Urothelium cell line (cell line): ENCODE results near the gene PRM1.

Experiments
- DNase-seq: peaks from one replicate; pipeline ENCODE4 v3.0.0; 2011; ENCODE audit warnings: low spot score, mixed read lengths
- FAIRE-seq: peaks from 2 replicates; lab custom pipeline; 2011; peaks lifted over from hg19 to GRCh38; lab: Jason Lieb, UNC

The PRM1 gene

DNA sequence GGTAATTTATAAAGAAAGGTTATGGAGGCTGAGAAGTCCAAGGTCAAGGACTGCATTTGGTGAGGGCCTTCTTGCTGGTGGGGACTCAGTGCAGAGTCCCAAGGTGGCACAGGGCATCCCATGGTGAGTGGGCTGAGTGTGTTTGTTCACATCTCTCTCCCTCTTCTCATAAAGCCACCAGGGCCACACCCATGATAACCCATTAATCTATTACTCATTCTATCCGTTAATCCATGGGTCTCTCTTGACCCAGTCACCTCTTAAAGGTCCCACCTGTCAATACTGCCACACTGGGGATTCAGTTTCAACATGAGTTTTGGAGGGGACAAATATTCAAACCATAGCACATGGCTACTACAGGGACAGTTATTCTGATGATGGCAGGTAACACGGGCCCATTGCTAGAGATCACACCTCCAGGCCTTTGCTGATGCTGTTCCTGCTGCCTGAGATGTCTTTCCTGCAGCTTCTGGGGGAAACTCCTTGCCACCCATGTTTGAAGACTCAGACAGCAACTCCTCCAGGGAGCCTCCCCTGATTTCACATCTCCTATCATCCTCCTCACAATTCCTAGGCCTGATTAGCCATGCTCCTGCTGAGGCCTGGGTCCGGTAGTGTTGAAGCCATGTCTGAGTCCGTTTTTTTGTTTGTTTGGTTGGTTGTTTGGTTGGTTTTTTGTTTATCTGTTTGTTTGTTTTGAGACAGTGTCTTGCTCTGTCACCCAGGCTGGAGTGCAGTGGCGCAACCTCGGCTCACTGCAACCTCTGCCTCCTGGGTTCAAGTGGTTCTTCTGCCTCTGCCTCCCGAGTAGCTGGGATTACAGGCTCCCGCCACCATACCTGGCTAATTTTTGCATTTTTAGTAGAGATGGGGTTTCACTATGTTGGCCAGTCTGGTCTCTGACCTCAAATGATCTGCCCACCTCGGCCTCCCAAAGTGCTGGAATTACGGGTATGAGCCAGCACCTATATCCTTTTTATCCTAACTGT lies 41.2 kb downstream of the PRM1 start:
- DNase-seq (no peak), FAIRE-seq (no peak)

DNA sequence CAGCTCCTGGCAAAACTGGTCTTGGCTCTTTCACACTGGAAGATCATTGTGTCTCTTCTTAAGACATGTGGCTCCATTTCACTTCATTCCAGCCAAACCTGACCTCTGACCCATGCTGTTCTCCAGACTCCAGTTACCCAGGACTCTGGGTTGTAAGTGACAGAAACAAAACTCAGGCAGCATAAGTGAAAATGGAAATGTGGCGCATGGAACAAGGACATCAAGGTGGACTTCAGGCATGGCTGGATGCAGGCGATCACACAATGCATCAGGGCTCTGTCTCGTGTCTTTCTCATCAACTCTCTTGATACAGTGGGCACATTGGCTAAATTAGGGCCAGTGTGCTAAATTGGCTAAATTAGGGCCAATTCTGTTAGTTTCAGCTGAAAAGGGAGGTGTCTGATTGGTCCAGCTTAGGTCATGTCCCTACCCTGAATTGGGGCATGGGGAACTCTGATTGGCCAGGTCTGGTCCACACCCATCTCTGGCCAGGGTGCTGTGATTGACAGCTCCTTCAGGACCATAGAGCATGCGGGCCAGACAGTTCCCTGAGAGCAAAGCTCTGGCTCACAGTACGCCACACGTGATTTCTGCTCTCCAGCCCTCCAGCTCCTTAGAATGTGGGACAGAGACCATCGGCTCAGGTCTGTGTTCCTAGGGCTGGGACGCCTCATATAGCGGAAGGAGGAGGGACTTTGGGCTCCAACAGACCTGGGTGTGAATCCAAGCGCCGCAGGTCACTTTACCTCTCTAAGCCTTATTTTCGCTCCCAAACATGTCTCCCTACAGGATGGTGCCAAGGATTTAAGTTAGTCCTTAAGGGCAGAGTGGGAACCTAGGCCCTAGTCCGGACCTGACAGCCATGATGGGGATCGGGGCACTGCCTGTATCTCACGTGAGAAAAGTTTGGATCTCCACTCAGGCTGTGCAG lies 42.6 kb downstream of the PRM1 start:
- DNase-seq (no peak), FAIRE-seq (no peak)

DNA sequence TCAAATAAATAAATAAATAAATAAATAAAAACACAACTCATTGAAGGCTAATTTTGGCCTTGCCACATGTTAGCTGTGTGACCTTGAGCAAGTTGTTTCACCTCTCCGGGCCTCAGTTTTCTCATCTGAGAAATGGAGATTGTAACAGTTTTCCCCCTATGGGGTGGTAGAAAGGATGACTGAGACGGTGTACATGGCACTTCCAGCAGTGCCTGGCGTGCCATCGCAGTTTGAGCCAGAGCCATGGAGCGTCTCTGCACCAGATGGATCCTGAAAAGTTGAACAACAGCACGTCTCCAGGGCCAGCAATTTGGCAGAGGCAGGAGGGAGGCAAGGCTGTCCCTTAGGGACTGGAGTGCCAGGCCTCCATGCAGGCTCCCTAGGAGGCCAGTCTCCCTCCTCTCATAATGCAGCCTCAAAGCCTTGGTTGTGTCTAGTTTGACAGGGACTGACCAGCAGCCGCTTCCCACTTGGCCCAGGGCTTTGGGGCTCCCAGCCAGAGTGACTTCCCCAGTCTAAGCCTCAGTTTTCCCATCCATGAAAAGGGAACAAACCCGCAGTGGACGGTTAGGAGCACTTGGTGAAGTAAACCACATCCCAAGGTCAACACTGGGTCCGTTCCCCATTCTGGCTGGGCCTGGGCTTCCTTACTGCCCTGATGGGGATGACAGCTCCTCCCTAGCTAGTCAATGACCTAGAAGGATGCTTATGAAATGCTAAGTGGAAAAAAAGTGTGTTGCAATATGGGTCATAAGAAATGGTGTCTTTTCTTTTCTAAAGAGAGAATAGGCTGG lies 44.5 kb downstream of the PRM1 start:
- FAIRE-seq: no peak
- no peak for DNase-seq

DNA sequence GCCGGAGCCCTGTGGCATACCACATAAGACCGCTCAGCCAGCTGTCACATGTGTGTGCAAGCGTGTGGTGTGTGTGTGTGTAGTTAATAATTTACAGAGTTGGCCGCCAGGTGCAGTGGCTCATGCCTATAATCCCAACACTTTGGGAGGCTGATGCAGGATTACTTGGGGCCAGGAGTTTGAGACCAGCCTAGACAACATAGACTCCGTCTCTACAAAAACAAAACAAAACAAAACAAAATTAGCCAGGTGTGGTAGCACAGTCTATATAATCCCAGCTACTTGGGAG lies 45.5 kb downstream of the PRM1 start:
- DNase-seq: no peak
- no peak for FAIRE-seq

DNA sequence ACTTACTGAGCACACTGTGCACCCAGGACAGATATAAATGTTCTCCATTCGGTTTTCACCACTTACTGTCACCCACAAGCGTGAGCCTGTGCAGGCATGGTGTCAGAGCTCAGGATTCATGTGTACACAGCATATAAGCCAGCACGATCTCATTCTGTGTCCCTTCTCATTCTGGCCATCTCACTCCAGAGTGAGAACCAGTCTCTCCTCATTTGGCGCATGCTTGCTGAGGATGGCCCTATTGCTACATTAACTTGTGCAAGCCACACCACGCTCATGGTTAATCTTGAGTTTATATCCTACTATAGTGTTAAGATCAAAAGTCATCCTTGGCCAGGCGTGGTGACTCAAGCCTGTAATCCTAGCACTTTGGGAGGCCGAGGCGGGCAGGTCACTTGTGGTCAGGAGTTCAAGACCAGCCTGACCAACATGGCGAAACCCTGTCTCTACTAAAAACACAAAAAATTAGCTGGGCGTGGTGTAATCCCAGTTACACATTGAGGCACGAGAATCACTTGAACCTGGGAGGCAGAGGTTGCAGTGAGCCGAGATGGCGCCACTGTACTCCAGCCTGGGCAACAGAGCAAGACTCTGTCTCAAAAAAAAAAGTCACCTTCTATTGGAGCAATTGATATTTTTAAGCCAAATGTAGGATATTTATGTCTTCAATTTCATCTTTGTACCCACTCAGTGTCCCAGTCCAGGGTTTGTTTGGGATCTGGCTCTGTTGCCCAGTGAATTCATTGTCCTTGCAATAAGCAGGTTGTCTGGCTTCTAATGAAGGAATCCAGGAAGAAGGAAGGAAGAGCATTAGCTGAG lies 46.0 kb downstream of the PRM1 start:
- FAIRE-seq (no peak), DNase-seq (no peak)

DNA sequence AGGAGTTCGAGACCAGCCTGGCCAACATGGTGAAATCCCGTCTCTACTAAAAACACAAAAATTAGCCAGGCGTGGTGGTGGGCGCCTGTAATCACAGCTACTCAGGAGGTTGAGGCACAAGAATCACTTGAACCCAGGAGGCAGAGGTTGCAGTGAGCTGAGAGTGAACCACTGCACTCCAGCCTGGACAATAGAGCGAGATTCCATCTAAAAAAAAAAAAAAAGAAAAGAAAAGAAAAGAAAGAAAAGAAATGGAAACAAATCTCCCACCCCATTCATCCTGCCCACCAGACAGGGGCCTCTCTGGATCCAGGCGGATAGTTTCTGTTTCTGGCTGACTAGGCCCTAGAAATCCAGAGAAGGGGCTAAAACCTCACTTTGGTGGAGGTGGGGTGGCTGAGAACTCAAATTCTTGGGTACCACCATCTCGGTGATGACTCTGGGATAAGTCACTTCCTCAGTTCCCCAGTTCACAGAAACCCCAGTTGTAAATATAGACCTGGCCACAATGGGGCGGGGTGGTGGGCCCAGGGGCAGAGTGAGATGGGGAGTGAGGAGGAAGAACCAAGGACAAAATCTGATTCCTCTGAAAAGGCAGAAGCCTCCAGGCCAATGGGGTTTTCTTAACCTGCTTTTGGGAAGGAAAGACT lies 47.3 kb downstream of the PRM1 start:
- no peak for FAIRE-seq
- no peak for DNase-seq

DNA sequence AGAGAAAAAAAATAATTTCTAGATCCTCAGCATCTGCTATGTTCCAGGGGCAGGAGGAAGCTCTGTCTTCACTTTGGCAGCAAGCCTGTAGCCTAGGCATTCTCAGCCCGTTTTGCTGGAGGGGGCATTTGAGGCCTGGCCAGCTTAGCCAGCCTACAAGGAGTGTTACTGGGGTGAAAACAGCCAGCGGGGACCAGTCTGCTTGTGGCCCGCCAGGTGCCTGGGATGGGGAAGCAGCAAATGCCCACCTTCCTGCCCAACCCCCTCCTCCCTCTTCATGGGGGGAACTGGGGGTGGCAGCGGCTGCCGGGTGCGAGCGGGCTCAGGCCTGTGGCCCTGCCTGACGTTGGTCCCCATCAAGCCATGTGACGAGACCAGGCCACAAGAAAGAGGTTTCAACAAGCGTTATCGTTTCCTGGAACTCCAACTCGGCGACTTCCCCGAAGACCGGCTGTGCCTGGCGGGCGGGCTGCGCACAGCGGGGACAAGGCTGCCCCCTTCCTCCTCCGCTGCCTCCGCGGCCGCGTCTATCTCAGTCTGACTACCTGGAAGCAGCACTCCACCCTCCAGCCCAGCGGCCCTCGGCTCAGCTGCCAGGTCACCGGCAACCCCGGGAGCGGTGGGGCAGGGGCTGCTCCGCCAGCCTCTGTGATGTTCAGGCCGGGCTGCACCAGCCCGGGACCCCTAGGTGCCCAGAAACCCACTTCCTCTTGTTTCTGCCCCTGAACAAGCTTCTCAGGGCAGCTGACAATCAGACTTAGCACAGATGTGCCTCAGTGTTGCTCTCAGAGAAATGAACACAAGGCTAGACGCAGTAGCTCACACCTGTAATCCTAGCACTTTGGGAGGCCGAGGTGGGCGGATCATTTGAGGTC lies 48.0 kb downstream of the PRM1 start:
- DNase-seq: no peak
- FAIRE-seq: no peak

DNA sequence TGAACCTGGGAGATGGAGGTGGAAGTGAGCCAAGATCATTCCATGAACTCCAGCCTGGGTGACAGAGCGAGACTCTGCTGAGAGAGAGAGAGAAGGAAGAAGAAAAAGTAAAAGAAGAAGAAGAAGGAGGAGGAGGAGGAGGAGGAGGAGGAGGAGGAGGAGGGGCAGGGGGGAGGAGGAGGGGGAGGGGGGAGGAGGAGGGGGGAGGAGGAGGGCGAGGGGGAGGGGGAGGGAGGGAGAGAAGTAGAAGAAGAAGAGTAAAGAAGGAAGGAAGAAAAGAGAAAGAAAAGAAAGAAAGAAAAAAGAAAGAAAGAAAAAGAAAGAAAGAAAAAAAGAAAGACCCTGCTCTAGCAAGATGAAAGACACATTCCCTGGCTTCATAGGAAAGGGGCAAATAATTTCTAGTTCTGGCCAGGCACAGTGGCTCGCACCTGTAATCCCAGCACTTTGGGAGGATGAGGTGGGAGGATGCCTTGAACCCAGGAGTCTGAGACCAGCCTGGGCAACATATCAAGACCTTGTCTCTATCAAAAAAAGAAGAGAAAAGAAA lies 48.8 kb downstream of the PRM1 start:
- DNase-seq (no peak), FAIRE-seq (no peak)

DNA sequence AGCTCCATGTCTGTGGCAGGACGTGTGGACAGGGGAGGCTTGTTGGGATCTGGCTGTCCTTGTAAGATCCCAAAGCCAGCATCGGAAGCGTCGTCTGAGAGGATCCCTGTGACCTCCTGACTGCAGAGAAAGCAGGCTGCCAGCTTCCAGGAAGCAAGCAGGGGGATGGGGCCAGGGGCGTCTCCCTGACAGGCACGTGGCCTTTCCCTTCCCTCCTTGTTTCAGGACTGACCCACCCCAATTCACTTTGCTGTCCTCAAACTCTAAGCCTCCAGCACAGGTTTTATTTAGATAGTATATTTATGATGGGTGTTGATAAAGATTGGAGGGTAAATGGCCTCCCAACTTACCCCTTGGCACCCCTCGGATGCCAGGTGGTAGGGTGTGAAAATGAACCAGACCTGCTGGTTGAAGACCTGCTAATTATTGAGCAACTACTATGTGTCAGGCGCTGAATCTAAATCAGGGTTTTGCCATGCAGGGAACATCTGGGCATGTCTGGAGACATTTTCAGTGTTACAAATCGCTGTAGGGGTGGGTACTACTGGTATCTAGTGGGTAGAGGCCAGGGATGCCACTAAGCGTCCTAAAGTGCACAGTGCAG lies 49.7 kb downstream of the PRM1 start:
- FAIRE-seq (no peak), DNase-seq (no peak)
